HepG2 (cell line): ENCODE results near the gene FLYWCH1. TPM values are rescaled to one million over a fixed set of nuclear protein-coding genes. Genes with fewer than 3 reads are reported as not detected.

Experiments used
- ARNT2 ChIP-seq: sonication (generic); formaldehyde crosslinking; IDR thresholded peaks from 2 replicates; pipeline ENCODE4 v1.8.0; 2022; ENCODE audit warnings: mild to moderate bottlenecking, low read depth, missing genetic modification reagents, moderate library complexity
- CREM ChIP-seq, 2 experiments: sonication (generic) in 1 of 2; formaldehyde crosslinking in 1 of 2; IDR thresholded peaks; 2 replicates each; pipeline versions ENCODE4 v1.4.0 to v1.6.1; 2016 to 2020; ENCODE audit warnings: antibody characterized with exemption in 1 of 2, mild to moderate bottlenecking in 1 of 2, missing genetic modification reagents in 1 of 2
- IKZF1 ChIP-seq: fragments of 450-650 bp; IDR thresholded peaks from 2 replicates; pipeline ENCODE4 v1.7.1; 2016
- JUN ChIP-seq: sonication (generic); formaldehyde crosslinking; IDR thresholded peaks from 2 replicates; pipeline ENCODE4 v1.4.0; 2020; ENCODE audit warnings: mild to moderate bottlenecking, missing genetic modification reagents
- MTF1 ChIP-seq: sonication (generic); formaldehyde crosslinking; IDR thresholded peaks from 2 replicates; pipeline ENCODE4 v1.5.0; 2020; ENCODE audit warnings: missing genetic modification reagents
- NFYC ChIP-seq: IDR thresholded peaks from 2 replicates; pipeline ENCODE4 v1.6.1; 2016; ENCODE audit warnings: missing genetic modification reagents, missing compliant biosample characterization
- NR3C1 ChIP-seq: sonication (generic); formaldehyde crosslinking; IDR thresholded peaks from 2 replicates; pipeline ENCODE4 v1.4.0; 2020; ENCODE audit warnings: missing genetic modification reagents
- POLR2AphosphoS5 ChIP-seq: IDR thresholded peaks from 2 replicates; pipeline ENCODE4 v1.6.1; 2012; ENCODE audit warnings: low read depth, low read length
- PTBP1 ChIP-seq: fragments of 200-400 bp; formaldehyde crosslinking; IDR thresholded peaks from 2 replicates; pipeline ENCODE4 v1.6.1; 2018; ENCODE audit warnings: low read length, low read depth; ENCODE audit not compliant: poor library complexity, severe bottlenecking
- RAD21 ChIP-seq: fragments of 450-650 bp; formaldehyde crosslinking; IDR thresholded peaks from 2 replicates; pipeline ENCODE4 v1.5.0; 2020; ENCODE audit warnings: mild to moderate bottlenecking
- RARG ChIP-seq: sonication (generic); formaldehyde crosslinking; IDR thresholded peaks from 2 replicates; pipeline ENCODE4 v1.4.0; 2020; ENCODE audit warnings: low read depth, mild to moderate bottlenecking, missing genetic modification reagents
- RFX1 ChIP-seq: fragments of 450-650 bp; IDR thresholded peaks from 2 replicates; pipeline ENCODE4 v1.6.1; 2017
- SNAPC2 ChIP-seq: sonication (generic); formaldehyde crosslinking; IDR thresholded peaks from 2 replicates; pipeline ENCODE4 v1.8.1; 2022; ENCODE audit warnings: mild to moderate bottlenecking, missing genetic modification reagents
- SP4 ChIP-seq: sonication (generic); formaldehyde crosslinking; IDR thresholded peaks from 2 replicates; pipeline ENCODE4 v1.8.1; 2023; ENCODE audit warnings: mild to moderate bottlenecking, missing genetic modification reagents
- TCF12 ChIP-seq, 2 experiments: fragments of 450-650 bp in 1 of 2; sonication (generic) in 1 of 2; formaldehyde crosslinking in 1 of 2; IDR thresholded peaks; 2 replicates each; pipeline versions ENCODE4 v1.6.1 to v1.8.0; 2017 to 2022; ENCODE audit warnings: antibody characterized with exemption in 1 of 2, mild to moderate bottlenecking in 1 of 2, missing genetic modification reagents in 1 of 2, moderate library complexity in 1 of 2
- ZC3H13 ChIP-seq: sonication (generic); formaldehyde crosslinking; IDR thresholded peaks from 2 replicates; pipeline ENCODE4 v1.8.1; 2023; ENCODE audit warnings: mild to moderate bottlenecking, missing genetic modification reagents, moderate library complexity
- ZNF124 ChIP-seq: sonication (generic); formaldehyde crosslinking; IDR thresholded peaks from 2 replicates; pipeline ENCODE4 v1.4.0; 2020; ENCODE audit warnings: missing genetic modification reagents
- ZNF251 ChIP-seq: sonication (generic); formaldehyde crosslinking; IDR thresholded peaks from 2 replicates; pipeline ENCODE4 v1.9.0; 2021; ENCODE audit warnings: mild to moderate bottlenecking, missing genetic modification reagents
- ZNF567 ChIP-seq: sonication (generic); formaldehyde crosslinking; IDR thresholded peaks from 2 replicates; pipeline ENCODE4 v1.8.1; 2023; ENCODE audit warnings: mild to moderate bottlenecking, missing genetic modification reagents, borderline replicate concordance
- ZNF605 ChIP-seq: sonication (generic); formaldehyde crosslinking; IDR thresholded peaks from 2 replicates; pipeline ENCODE4 v1.8.0; 2022; ENCODE audit warnings: mild to moderate bottlenecking, missing genetic modification reagents
- ZSCAN20 ChIP-seq: sonication (generic); formaldehyde crosslinking; IDR thresholded peaks from 2 replicates; pipeline ENCODE4 v1.4.0; 2020; ENCODE audit warnings: missing genetic modification reagents, mild to moderate bottlenecking, borderline replicate concordance
- polyA plus RNA-seq, 8 experiments: library from polyadenylated mRNA; depleted of rRNA in 3 of 8; stranded (reverse) in 7 of 8; unstranded in 1 of 8; fragments of >200 nt; fragmentation: Illumina TruSeq in 4 of 8; extraction: Trizol in 4 of 8; gene quantifications; 2 replicates each; pipeline versions ENCODE4 v1.2.1 to v1.2.3, GENCODE V29; 2011 to 2016; ENCODE audit warnings: low read depth in 4 of 8, missing spikeins in 1 of 8, mixed read lengths in 1 of 8; ENCODE audit not compliant: insufficient read depth in 1 of 8
- total RNA-seq, 5 experiments: library from RNA; depleted of rRNA; stranded (reverse); fragments of >200 nt; fragmentation: Illumina TruSeq; extraction: Trizol; gene quantifications; 2 replicates each; pipeline ENCODE4 v1.2.3, GENCODE V29; 2016; ENCODE audit warnings: low read depth in 1 of 5
- TF ChIP-seq, protein P1 (sequence below): sonication (generic); formaldehyde crosslinking; IDR thresholded peaks from 2 replicates; pipeline ENCODE4 v1.4.0; 2020; ENCODE audit warnings: missing genetic modification reagents
- TF ChIP-seq, protein P2 (sequence below): sonication (generic); formaldehyde crosslinking; IDR thresholded peaks from 2 replicates; pipeline ENCODE4 v1.5.0; 2020; ENCODE audit warnings: mild to moderate bottlenecking, low read depth, missing genetic modification reagents, borderline replicate concordance
- TF ChIP-seq, protein P3 (sequence below): sonication (generic); formaldehyde crosslinking; IDR thresholded peaks from 2 replicates; pipeline ENCODE4 v1.8.1; 2023; ENCODE audit warnings: missing genetic modification reagents, mild to moderate bottlenecking, borderline replicate concordance
- TF ChIP-seq, protein P4 (sequence below): sonication (generic); formaldehyde crosslinking; IDR thresholded peaks from 2 replicates; pipeline ENCODE4 v1.5.0; 2020; ENCODE audit warnings: missing genetic modification reagents
- TF ChIP-seq, protein P5 (sequence below): sonication (generic); formaldehyde crosslinking; IDR thresholded peaks from 2 replicates; pipeline ENCODE4 v1.9.0; 2021; ENCODE audit warnings: missing genetic modification reagents, mild to moderate bottlenecking, borderline replicate concordance

The FLYWCH1 gene
- total and polyA plus RNA-seq, 2 of the 13 experiments (the other 11 are each of a cell fraction or from before 2014, with no cell fraction given) = 7.3 to 12.4 TPM

DNA sequence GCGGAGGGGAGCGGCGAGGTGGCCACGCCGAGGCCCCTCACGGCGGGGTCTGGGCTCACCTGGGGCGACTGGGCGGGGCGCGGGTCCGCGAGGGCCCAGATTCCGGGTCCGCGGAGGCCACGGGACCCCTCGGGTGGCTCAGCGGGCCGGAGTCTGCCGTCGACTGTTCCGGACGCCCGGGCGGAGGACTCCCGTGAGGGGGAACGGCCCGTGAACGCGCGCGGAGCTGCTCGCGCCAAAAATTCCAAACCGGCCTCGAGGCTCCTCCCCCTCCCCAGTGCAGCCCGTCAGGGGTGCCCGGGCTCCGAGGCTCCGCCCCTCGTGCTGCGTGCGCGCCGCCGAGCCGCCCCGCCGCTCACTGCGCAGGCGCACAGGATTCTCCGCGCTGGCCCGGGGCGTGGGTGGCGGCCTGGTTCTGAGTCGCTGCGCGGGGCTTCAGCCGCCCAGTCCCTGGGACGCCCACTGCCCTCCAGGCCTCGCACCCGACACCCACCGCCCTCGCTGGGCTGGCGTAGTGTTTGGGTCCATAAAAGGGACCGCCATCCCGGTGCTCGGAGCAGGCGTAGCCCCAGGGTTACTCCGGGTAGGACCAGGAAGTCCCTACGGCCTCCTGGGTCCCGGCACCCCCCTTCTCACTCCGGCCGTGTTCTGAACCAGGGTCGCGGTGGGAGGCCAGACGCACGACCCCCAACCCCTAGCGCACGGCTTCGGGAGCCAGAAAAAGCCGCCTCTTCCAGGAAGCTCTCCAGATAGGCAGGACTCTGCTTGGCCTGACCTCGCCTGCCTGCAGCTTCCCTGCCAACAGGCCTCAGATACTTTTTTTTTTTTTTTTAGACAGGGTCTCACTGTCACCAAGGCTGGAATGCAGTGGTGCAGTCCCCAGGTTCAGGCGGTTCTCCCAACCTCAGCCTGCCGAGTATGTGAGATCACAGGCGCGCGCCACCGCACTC is 68.8 kb downstream of the FLYWCH1 start, which contains the start of gene PKMYT1 (continued):
- 0 out of 2 replicates have a peak, but pooled peaks have one; percentile 13 for TF ChIP-seq SNAPC2 (CRISPR knock-in tag)
- peak; percentile 34; the same call in 1 of the 2 replicates for TF ChIP-seq ZSCAN20 (CRISPR knock-in tag)
- TF ChIP-seq RFX1 = no peak
- peak; percentile 91 for TF ChIP-seq SP4
- TF ChIP-seq POLR2AphosphoS5 = peak; percentile 81
- no peak for TF ChIP-seq RARG
- TF ChIP-seq JUN (CRISPR knock-in tag) = no peak
- no peak for TF ChIP-seq RAD21
- TF ChIP-seq, protein P1, sequence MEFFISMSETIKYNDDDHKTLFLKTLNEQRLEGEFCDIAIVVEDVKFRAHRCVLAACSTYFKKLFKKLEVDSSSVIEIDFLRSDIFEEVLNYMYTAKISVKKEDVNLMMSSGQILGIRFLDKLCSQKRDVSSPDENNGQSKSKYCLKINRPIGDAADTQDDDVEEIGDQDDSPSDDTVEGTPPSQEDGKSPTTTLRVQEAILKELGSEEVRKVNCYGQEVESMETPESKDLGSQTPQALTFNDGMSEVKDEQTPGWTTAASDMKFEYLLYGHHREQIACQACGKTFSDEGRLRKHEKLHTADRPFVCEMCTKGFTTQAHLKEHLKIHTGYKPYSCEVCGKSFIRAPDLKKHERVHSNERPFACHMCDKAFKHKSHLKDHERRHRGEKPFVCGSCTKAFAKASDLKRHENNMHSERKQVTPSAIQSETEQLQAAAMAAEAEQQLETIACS (CRISPR knock-in tag) = peak; percentile 96
- TF ChIP-seq ZNF567 (CRISPR knock-in tag) = peak; percentile 84
- TF ChIP-seq TCF12 (IDR thresholded peaks at IDR 0.05) = no peak
- 0 out of 2 replicates have a peak, but pooled peaks have one; percentile 6 for TF ChIP-seq TCF12 (CRISPR knock-in tag; IDR thresholded peaks at IDR 0.05)
- TF ChIP-seq ZNF251 (CRISPR knock-in tag) = no peak
- TF ChIP-seq PTBP1 = peak; percentile 87
- no peak; the same call in 1 of the 2 replicates for TF ChIP-seq ZNF605 (CRISPR knock-in tag)
- TF ChIP-seq, protein P2, sequence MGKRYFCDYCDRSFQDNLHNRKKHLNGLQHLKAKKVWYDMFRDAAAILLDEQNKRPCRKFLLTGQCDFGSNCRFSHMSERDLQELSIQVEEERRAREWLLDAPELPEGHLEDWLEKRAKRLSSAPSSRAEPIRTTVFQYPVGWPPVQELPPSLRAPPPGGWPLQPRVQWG = no peak
- peak; percentile 54; the same call in 1 of the 2 replicates for TF ChIP-seq ARNT2 (CRISPR knock-in tag)
- TF ChIP-seq, protein P3, sequence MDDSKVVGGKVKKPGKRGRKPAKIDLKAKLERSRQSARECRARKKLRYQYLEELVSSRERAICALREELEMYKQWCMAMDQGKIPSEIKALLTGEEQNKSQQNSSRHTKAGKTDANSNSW (CRISPR knock-in tag) = 0 out of 2 replicates have a peak, but pooled peaks have one; percentile 60
- TF ChIP-seq NR3C1 (CRISPR knock-in tag) = no peak
- TF ChIP-seq ZC3H13 (CRISPR knock-in tag) = peak; percentile 47; the same call in 1 of the 2 replicates
- no peak for TF ChIP-seq IKZF1
- TF ChIP-seq, protein P4, sequence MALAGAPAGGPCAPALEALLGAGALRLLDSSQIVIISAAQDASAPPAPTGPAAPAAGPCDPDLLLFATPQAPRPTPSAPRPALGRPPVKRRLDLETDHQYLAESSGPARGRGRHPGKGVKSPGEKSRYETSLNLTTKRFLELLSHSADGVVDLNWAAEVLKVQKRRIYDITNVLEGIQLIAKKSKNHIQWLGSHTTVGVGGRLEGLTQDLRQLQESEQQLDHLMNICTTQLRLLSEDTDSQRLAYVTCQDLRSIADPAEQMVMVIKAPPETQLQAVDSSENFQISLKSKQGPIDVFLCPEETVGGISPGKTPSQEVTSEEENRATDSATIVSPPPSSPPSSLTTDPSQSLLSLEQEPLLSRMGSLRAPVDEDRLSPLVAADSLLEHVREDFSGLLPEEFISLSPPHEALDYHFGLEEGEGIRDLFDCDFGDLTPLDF (CRISPR knock-in tag) = peak; percentile 75
- peak; percentile 58 for TF ChIP-seq NFYC
- no peak for TF ChIP-seq ZNF124 (CRISPR knock-in tag)
- no peak for TF ChIP-seq CREM (IDR thresholded peaks at IDR 0.05)
- TF ChIP-seq CREM (CRISPR knock-in tag; IDR thresholded peaks at IDR 0.05) = no peak
- TF ChIP-seq MTF1 (CRISPR knock-in tag) = 0 out of 2 replicates have a peak, but pooled peaks have one; percentile 17
- TF ChIP-seq, protein P5, sequence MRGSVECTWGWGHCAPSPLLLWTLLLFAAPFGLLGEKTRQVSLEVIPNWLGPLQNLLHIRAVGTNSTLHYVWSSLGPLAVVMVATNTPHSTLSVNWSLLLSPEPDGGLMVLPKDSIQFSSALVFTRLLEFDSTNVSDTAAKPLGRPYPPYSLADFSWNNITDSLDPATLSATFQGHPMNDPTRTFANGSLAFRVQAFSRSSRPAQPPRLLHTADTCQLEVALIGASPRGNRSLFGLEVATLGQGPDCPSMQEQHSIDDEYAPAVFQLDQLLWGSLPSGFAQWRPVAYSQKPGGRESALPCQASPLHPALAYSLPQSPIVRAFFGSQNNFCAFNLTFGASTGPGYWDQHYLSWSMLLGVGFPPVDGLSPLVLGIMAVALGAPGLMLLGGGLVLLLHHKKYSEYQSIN (CRISPR knock-in tag) = no peak
